Measurements from ENCODE around the gene CCNQ. TPM values are rescaled to one million over a fixed set of nuclear protein-coding genes. Genes with fewer than 3 reads are reported as not detected.

CCNQ gene
- total and polyA plus RNA-seq, 2 donors (not counting 1 experiment from before 2014, with no cell fraction given) = 31.8 to 66.0 TPM

DNA sequence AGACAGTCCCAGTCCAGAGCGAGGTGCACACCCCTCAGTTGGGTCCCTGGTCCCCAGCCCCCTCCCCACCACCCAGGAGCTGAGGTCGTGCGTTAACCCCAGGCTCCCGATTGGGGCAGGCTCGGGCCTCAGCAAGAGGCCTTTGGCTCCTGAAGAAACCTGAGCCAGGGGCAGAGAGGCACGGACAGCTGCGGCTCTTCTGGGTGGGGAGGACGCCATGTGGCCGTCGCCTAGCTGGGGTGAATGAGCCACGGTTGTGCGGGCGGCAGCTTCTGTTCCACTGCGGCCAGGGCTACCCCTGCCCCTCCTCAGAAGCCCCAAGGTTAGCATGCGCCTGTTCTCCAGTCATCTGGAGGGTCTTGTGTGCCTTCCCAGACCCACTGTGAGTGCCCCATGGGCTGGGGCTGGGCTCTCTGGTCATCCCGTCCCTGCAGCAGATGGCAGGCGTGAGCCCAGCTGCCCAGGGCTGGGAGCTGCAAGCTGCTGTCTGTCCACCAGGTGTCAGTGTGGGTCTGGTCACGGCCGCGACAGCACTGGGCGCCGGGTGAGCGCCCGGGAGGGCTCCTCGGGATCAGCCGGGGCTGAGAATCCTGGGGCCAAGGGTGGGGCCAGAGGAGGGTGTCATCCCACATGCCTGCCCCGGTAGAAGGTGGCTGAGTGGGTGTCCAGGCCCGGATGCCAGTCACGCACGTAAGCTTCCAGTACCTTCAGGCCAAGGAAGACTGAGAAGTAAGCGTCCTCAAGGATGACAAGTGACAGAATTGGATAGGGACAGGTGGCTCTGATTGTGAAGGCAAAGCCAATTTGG, 59.6 kb downstream of the CCNQ start:
- H3K79me2 ChIP-seq (ENCODE audit: control insufficient read depth, insufficient read depth, low read length) = no peaks in the 10 kb centered on the region
- H3K36me3 ChIP-seq (replicated peaks in 1 of 2; ENCODE audit: control extremely low read depth in 1 of 2, control insufficient read depth in 1 of 2, extremely low read depth in 1 of 2, insufficient read depth in 2 of 2, low read length in 1 of 2) = no peaks in the 10 kb centered on the region
- peak; percentile 68 for DNase-seq
- Mint-ChIP-seq H3K4me1 (no peaks in the 10 kb centered on the region), H3K27me3 (peaks cover 3% of the 10 kb centered on the region), H3K4me3 (no peak overlapping the region), H3K27ac (no peak overlapping the region), H3K9me3 (ENCODE audit: insufficient read depth) (no peaks in the 10 kb centered on the region)
- 32% methylated on average over 25 of the region's 31 CpGs for WGBS (ENCODE audit: insufficient coverage)
- H2AFZ ChIP-seq (ENCODE audit: insufficient read depth, low read depth, low read length, poor library complexity, severe bottlenecking) = peak overlapping the region; percentile 13
- H3K9ac ChIP-seq (ENCODE audit: low read length) = no peak overlapping the region
- H3K27me3 ChIP-seq (replicated peaks in 1 of 4; ENCODE audit: control extremely low read depth in 1 of 4, control insufficient read depth in 3 of 4, insufficient read depth in 4 of 4, low read length in 3 of 4) = no peaks in the 10 kb centered on the region
- ATAC-seq (ENCODE audit: low read depth) = peak; percentile 93
- ChIA-PET POLR2A (interaction anchor here (1.0 kb wide), 1 partner anchor 503 kb away, joined by 3 read pairs; no protein-coding TSS in a partner anchor), CTCF (interaction anchor here (0.7 to 6.1 kb wide), 16 partner anchors 10 to 596 kb away, joined by 3 to 95 read pairs (median 4); partner anchors contain the start of gene DUSP9)
- H3K9me3 ChIP-seq (ENCODE audit: control extremely low read depth in 1 of 3, control insufficient read depth in 2 of 3, insufficient read depth in 1 of 3, low read length in 2 of 3) = no peaks in the 10 kb centered on the region
- H3K4me3 ChIP-seq (ENCODE audit: control extremely low read depth in 1 of 5, extremely low read depth in 1 of 5, insufficient read depth in 1 of 5, low read depth in 2 of 5, low read length in 4 of 5) = no peak overlapping the region
- peaks cover 0 to 3% of the 10 kb centered on the region in 2 donors for H3K4me1 ChIP-seq (ENCODE audit: control insufficient read depth in 2 of 2, insufficient read depth in 2 of 2, low read length in 2 of 2)
- H3K27ac ChIP-seq (ENCODE audit: low read length in 2 of 2) = no peak overlapping the region
- H3K4me2 ChIP-seq (replicated peaks; ENCODE audit: low read depth, low read length, poor library complexity, severe bottlenecking) = peak overlapping the region; percentile 23
- TF ChIP-seq, protein P1, sequence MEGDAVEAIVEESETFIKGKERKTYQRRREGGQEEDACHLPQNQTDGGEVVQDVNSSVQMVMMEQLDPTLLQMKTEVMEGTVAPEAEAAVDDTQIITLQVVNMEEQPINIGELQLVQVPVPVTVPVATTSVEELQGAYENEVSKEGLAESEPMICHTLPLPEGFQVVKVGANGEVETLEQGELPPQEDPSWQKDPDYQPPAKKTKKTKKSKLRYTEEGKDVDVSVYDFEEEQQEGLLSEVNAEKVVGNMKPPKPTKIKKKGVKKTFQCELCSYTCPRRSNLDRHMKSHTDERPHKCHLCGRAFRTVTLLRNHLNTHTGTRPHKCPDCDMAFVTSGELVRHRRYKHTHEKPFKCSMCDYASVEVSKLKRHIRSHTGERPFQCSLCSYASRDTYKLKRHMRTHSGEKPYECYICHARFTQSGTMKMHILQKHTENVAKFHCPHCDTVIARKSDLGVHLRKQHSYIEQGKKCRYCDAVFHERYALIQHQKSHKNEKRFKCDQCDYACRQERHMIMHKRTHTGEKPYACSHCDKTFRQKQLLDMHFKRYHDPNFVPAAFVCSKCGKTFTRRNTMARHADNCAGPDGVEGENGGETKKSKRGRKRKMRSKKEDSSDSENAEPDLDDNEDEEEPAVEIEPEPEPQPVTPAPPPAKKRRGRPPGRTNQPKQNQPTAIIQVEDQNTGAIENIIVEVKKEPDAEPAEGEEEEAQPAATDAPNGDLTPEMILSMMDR (IDR thresholded peaks at IDR 0.05) = peak; percentile 76
- TF ChIP-seq EZH2 (IDR thresholded peaks at IDR 0.05; ENCODE audit: borderline replicate concordance, insufficient read depth, low read depth, low read length, poor library complexity, severe bottlenecking) = no peak
- intact Hi-C loops (cut with micrococcal nuclease) = loop anchor here (1.0 kb wide), 2 partner anchors 110 to 129 kb away; no protein-coding TSS in a partner anchor
- H4K20me1 ChIP-seq (ENCODE audit: control insufficient read depth, insufficient read depth, low read length, poor library complexity, severe bottlenecking) = no peaks in the 10 kb centered on the region

DNA sequence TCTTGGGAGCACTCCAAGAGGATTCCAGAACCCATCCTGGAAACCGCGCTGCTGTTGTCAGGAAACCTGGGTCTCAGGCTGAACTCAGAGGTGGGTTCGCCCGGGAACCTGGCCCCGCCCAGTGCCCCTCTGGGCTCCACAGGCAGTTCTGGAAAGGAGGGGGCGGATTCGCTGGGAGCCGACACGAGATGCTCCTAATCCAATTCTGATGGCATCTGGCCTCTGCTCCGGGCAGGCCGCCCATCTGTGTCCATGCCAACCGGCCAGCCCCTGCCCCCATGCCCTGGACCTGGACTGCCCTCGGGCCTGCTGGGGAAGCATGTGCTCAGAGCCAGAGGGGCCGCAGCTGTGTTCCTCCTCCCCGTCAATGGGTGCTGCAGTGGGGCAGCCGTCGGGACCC, 60.5 kb downstream of the CCNQ start:
- H3K4me1 Mint-ChIP-seq = no peaks in the 10 kb centered on the region
- ChIA-PET POLR2A (interaction anchor here (1.0 kb wide), 1 partner anchor 502 kb away, joined by 3 read pairs; no protein-coding TSS in a partner anchor), CTCF (interaction anchor here (1.3 to 6.1 kb wide), 4 partner anchors 111 to 505 kb away, joined by 4 to 95 read pairs (median 18); partner anchors contain the start of gene DUSP9)
- peaks cover 3% of the 10 kb centered on the region for H3K27me3 Mint-ChIP-seq
- intact Hi-C loops (cut with micrococcal nuclease) = no loop called here
- Histone ChIP-seq H4K20me1 (ENCODE audit: control insufficient read depth, insufficient read depth, low read length, poor library complexity, severe bottlenecking) (no peaks in the 10 kb centered on the region), H3K79me2 (ENCODE audit: control insufficient read depth, insufficient read depth, low read length) (no peaks in the 10 kb centered on the region), H3K36me3 (replicated peaks in 1 of 2; ENCODE audit: control extremely low read depth in 1 of 2, control insufficient read depth in 1 of 2, extremely low read depth in 1 of 2, insufficient read depth in 2 of 2, low read length in 1 of 2) (no peaks in the 10 kb centered on the region), H3K9ac (ENCODE audit: low read length) (no peak overlapping the region), H3K4me3 (ENCODE audit: control extremely low read depth in 1 of 5, extremely low read depth in 1 of 5, insufficient read depth in 1 of 5, low read depth in 2 of 5, low read length in 4 of 5) (no peak overlapping the region), H3K9me3 (ENCODE audit: control extremely low read depth in 1 of 3, control insufficient read depth in 2 of 3, insufficient read depth in 1 of 3, low read length in 2 of 3) (no peaks in the 10 kb centered on the region), H3K4me2 (replicated peaks; ENCODE audit: low read depth, low read length, poor library complexity, severe bottlenecking) (no peak overlapping the region), H3K27ac (ENCODE audit: low read length in 2 of 2) (no peak overlapping the region), H3K4me1 (ENCODE audit: control insufficient read depth in 2 of 2, insufficient read depth in 2 of 2, low read length in 2 of 2) (peaks cover 0 to 3% of the 10 kb centered on the region in 2 donors), H2AFZ (ENCODE audit: insufficient read depth, low read depth, low read length, poor library complexity, severe bottlenecking) (no peak overlapping the region), H3K27me3 (replicated peaks in 1 of 4; ENCODE audit: control extremely low read depth in 1 of 4, control insufficient read depth in 3 of 4, insufficient read depth in 4 of 4, low read length in 3 of 4) (no peaks in the 10 kb centered on the region)
- no peak overlapping the region for H3K4me3 Mint-ChIP-seq
- H3K27ac Mint-ChIP-seq = no peak overlapping the region
- TF ChIP-seq, protein P1 (IDR thresholded peaks at IDR 0.05) = no peak
- TF ChIP-seq EZH2 (IDR thresholded peaks at IDR 0.05; ENCODE audit: borderline replicate concordance, insufficient read depth, low read depth, low read length, poor library complexity, severe bottlenecking) = no peak
- WGBS (ENCODE audit: insufficient coverage) = 95% methylated on average over 15 of the region's 17 CpGs
- DNase-seq = no peak
- H3K9me3 Mint-ChIP-seq (ENCODE audit: insufficient read depth) = no peaks in the 10 kb centered on the region
- no peak for ATAC-seq (ENCODE audit: low read depth)
